Retinal pigment epithelial cell (primary cell): ENCODE results near the gene MOB1A.
"Not testable (repeated sequence)": the region's sequence is repeated elsewhere in the genome, so short reads cannot be mapped to it uniquely, and the experiment has no call there.

Experiments
- DNase-seq: peaks from one replicate; pipeline ENCODE4 v3.0.0-alpha.2; 2010; ENCODE audit warnings: low read depth
- H3K4me3 ChIP-seq: 2 replicates; pipeline ENCODE4 v1.5.1; 2011; ENCODE audit warnings: mild to moderate bottlenecking, low read length, control low read depth, moderate library complexity
- TF ChIP-seq, protein P1 (sequence below): conservative IDR thresholded peaks from 2 replicates; pipeline ENCODE4 v1.5.1; 2011; ENCODE audit warnings: low read depth, low read length, control low read depth, inconsistent platforms

The MOB1A gene

GRCh38 chr2:74188018-74188601, 9.4 kb upstream of the MOB1A start:
- H3K4me3 ChIP-seq, result no peak overlapping the region
- DNase-seq, result no peak
- TF ChIP-seq, protein P1, sequence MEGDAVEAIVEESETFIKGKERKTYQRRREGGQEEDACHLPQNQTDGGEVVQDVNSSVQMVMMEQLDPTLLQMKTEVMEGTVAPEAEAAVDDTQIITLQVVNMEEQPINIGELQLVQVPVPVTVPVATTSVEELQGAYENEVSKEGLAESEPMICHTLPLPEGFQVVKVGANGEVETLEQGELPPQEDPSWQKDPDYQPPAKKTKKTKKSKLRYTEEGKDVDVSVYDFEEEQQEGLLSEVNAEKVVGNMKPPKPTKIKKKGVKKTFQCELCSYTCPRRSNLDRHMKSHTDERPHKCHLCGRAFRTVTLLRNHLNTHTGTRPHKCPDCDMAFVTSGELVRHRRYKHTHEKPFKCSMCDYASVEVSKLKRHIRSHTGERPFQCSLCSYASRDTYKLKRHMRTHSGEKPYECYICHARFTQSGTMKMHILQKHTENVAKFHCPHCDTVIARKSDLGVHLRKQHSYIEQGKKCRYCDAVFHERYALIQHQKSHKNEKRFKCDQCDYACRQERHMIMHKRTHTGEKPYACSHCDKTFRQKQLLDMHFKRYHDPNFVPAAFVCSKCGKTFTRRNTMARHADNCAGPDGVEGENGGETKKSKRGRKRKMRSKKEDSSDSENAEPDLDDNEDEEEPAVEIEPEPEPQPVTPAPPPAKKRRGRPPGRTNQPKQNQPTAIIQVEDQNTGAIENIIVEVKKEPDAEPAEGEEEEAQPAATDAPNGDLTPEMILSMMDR, result no peak

DNA sequence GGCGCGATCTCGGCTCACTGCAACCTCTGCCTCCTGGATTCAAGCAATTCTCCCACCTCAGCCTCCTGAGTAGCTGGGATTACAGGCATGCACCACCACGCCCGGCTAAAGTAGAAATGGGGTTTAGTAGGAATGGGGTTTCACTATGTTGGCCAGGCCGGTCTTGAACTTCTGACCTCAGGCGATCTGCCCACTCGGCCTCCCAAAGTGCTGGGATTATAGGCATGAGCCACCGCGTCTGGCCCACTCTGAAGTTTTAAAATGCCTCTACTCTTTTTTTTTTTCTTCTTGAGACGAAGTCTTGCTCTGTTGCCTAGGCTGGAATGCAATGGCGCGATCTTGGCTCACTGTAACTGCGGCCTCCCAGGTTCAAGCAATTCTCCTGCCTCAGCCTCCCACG, 8.0 kb upstream of the MOB1A start:
- not testable (repeated sequence) for H3K4me3 ChIP-seq

GRCh38 chr2:74186038-74186437, 7.4 kb upstream of the MOB1A start:
- TF ChIP-seq, protein P1, result no peak
- no peak overlapping the region for H3K4me3 ChIP-seq
- no peak for DNase-seq

More for the DNA sequence above, 8.0 kb upstream of the MOB1A start:
- DNase-seq, result not testable (repeated sequence)

DNA sequence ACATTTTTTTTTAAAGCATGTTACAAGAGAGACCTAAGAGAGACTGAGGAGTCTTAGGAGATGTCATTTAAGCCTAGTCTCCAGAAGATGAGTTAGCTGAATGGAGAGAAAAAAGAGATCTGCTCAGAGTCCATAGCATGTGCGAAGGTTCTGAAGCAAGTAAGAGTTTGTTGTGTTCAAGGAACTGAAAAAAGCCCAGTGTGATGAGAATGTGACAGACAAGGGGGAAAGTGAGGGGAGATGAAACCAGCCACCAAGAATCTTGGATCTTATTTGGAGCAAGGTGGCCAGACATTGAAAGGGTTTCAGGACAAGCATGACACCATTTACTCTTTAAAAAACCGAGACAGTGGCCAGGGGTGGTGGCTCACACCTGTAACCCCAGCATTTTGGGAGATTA, 5.2 kb upstream of the MOB1A start:
- no peak for DNase-seq
- TF ChIP-seq, protein P1, result no peak
- H3K4me3 ChIP-seq, result no peak overlapping the region

GRCh38 chr2:74181739-74182138, 3.1 kb upstream of the MOB1A start:
- TF ChIP-seq, protein P1, result no peak
- DNase-seq, result no peak
- H3K4me3 ChIP-seq, result no peak overlapping the region

DNA sequence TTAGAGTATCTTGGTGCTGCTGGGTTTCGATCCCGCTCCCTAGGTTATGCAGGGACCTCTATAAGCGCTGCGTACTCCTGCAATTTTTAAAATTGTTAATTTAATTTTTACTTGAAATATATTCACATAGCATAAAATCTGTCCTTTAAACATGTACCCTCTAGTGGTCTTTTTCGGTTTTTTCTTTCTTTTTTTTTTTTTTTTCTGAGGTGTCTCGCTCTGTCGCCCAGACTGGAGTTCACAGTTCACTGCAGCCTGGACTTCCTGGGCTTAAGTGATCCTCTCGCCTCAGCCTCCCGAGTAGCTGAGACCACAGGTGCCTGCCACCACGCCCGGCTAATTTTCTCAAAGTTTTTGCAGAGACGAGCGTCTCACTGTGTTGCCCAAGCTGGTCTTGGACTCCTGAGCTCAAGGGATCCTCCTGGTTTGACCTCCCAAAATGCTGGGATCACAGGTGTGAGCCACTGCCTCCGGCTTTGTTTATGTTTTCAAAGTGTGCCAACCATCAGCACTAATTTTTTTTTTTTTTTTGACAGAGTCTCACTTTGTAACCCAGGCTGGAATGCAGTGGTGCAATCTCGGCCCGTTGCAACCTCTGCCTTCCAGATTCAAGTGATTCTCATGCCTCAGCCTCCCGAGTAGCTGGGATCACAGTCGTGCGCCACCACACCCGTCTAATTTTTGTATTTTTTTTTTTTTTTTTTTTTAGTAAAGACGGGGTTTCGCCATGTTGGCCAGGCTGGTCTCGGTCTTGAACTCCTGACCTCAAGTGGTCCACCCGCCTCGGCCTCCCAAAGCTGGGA, 585 bp upstream of the MOB1A start:
- TF ChIP-seq, protein P1, result peak; percentile 21
- H3K4me3 ChIP-seq, result peak overlapping the region; percentile 85
- no peak for DNase-seq

GRCh38 chr2:74177696-74178095, 983 bp downstream of the MOB1A start:
- TF ChIP-seq, protein P1, result no peak
- DNase-seq, result no peak
- H3K4me3 ChIP-seq, result peak overlapping the region; percentile 85
